DOHH2 (cell line): ENCODE data around the gene CTTNBP2NL.
A peak's percentile ranks its signal among the peaks of the same experiment; 100 is the strongest.
"Not testable (repeated sequence)": the region's sequence is repeated elsewhere in the genome, so short reads cannot be mapped to it uniquely, and the experiment has no call there.

Source experiments
- H3F3A ChIP-seq: fragments of 200-600 bp; sonication (generic), shearing (Covaris generic); 2 replicates; pipeline ENCODE4 v1.6.0; 2016; ENCODE audit warnings: antibody characterized with exemption, mild to moderate bottlenecking; ENCODE audit not compliant: control insufficient read depth, insufficient read depth
- H3K27ac ChIP-seq: fragments of 200-600 bp; sonication (generic); 2 replicates; pipeline ENCODE4 v1.5.1; 2014; ENCODE audit warnings: low read depth, mild to moderate bottlenecking, low read length, moderate library complexity
- H3K27me3 ChIP-seq: fragments of 200-600 bp; sonication (generic); 2 replicates; pipeline ENCODE4 v1.6.1; 2014; ENCODE audit warnings: mild to moderate bottlenecking, low read length, mixed read lengths; ENCODE audit not compliant: control insufficient read depth
- H3K36me3 ChIP-seq: fragments of 200-600 bp; sonication (generic); 2 replicates; pipeline ENCODE4 v1.6.1; 2014; ENCODE audit warnings: mild to moderate bottlenecking, low read length, moderate library complexity, mixed read lengths; ENCODE audit not compliant: control insufficient read depth
- H3K4me1 ChIP-seq: fragments of 200-600 bp; sonication (generic); 2 replicates; pipeline ENCODE4 v1.6.1; 2014; ENCODE audit warnings: mild to moderate bottlenecking, low read length, mixed read lengths; ENCODE audit not compliant: control insufficient read depth
- H3K4me2 ChIP-seq: fragments of 200-600 bp; sonication (generic); 2 replicates; pipeline ENCODE4 v1.6.0; 2014; ENCODE audit warnings: mild to moderate bottlenecking, low read length, moderate library complexity
- H3K4me3 ChIP-seq: fragments of 200-600 bp; sonication (generic); 2 replicates; pipeline ENCODE4 v1.5.1; 2014; ENCODE audit warnings: mild to moderate bottlenecking, low read length, mixed read lengths
- H3K79me2 ChIP-seq: fragments of 200-600 bp; sonication (generic); 2 replicates; pipeline ENCODE4 v1.6.1; 2014; ENCODE audit warnings: mild to moderate bottlenecking, low read length, mixed read lengths; ENCODE audit not compliant: control insufficient read depth
- H3K9me2 ChIP-seq: fragments of 200-600 bp; sonication (generic); replicated peaks from 2 replicates; pipeline ENCODE4 v1.6.1; 2014; ENCODE audit warnings: mild to moderate bottlenecking, low read length, mixed read lengths; ENCODE audit not compliant: control insufficient read depth
- H3K9me3 ChIP-seq: fragments of 200-600 bp; sonication (generic); 2 replicates; pipeline ENCODE4 v1.6.1; 2014; ENCODE audit warnings: antibody characterized with exemption, low read length, mixed read lengths; ENCODE audit not compliant: control insufficient read depth, insufficient read depth
- H4K20me1 ChIP-seq: fragments of 200-600 bp; sonication (generic); 2 replicates; pipeline ENCODE4 v1.6.0; 2014; ENCODE audit warnings: low read depth, mild to moderate bottlenecking, antibody characterized with exemption, low read length, moderate library complexity; ENCODE audit not compliant: control insufficient read depth, insufficient read depth
- EZH2phosphoT487 ChIP-seq: fragments of 200-600 bp; sonication (generic); IDR thresholded peaks from 2 replicates; pipeline ENCODE4 v1.6.1; 2017; ENCODE audit warnings: borderline replicate concordance, mild to moderate bottlenecking, antibody characterized with exemption, low read length, moderate library complexity, mixed read lengths
- TF ChIP-seq, protein P1 (sequence below): fragments of 200-600 bp; sonication (generic); IDR thresholded peaks from one replicate; pipeline ENCODE4 v1.5.1; 2014; ENCODE audit warnings: antibody characterized with exemption, mild to moderate bottlenecking, low read depth, low read length; ENCODE audit not compliant: poor library complexity, severe bottlenecking

CTTNBP2NL gene

DNA sequence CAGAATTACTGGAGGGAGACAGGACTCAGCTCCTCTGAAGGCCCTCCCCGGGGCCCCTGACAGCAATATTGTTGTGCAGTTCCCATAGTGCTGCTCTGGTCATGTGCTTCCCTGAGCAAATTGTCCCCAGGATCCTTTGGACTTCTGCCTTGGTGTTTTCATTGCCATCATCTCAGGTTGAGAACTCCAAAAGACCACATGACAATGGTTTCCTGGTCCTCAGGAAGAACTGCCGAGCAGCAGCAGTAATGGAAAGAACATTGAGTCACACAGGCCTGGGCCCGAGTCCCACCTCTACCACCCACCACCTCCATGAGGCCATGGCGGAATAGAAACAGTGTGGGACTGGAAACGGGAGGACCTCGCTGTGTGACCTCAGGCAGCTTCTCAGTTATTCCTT is 6.3 kb upstream of the CTTNBP2NL start:
- Histone ChIP-seq H3K4me2 (no peak overlapping the region), H3K27ac (no peak overlapping the region), H3K36me3 (no peaks in the 10 kb centered on the region), H3K9me3 (no peaks in the 10 kb centered on the region), H3K79me2 (no peaks in the 10 kb centered on the region), H3K4me1 (peaks cover 22% of the 10 kb centered on the region), H3K27me3 (peaks cover 13% of the 10 kb centered on the region; the same call in 1 of the 2 replicates), H4K20me1 (no peaks in the 10 kb centered on the region), H3F3A (peaks cover 8% of the 10 kb centered on the region), H3K9me2 (no peaks in the 10 kb centered on the region), H3K4me3 (no peak overlapping the region)
- TF ChIP-seq EZH2phosphoT487 = no peak
- TF ChIP-seq, protein P1, sequence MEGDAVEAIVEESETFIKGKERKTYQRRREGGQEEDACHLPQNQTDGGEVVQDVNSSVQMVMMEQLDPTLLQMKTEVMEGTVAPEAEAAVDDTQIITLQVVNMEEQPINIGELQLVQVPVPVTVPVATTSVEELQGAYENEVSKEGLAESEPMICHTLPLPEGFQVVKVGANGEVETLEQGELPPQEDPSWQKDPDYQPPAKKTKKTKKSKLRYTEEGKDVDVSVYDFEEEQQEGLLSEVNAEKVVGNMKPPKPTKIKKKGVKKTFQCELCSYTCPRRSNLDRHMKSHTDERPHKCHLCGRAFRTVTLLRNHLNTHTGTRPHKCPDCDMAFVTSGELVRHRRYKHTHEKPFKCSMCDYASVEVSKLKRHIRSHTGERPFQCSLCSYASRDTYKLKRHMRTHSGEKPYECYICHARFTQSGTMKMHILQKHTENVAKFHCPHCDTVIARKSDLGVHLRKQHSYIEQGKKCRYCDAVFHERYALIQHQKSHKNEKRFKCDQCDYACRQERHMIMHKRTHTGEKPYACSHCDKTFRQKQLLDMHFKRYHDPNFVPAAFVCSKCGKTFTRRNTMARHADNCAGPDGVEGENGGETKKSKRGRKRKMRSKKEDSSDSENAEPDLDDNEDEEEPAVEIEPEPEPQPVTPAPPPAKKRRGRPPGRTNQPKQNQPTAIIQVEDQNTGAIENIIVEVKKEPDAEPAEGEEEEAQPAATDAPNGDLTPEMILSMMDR = no peak

DNA sequence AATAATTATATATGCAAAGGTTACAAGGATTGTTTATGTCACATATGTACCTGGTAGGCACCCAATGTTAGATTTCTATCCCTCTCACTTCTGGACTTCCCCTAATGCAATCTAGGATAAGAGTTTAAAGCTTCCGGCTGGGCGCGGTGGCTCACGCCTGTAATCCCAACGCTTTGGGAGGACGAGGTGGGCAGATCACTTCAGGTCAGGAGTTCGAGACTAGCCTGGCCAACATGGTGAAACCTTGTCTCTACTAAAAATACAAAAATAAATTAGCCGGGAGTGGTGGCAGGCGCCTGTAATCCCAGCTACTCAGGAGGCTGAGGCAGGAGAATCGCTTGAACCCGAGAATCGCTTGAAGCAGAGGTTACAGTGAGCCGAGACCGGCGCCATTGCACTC is 5.7 kb upstream of the CTTNBP2NL start:
- Histone ChIP-seq H3K27me3 (peaks cover 11% of the 10 kb centered on the region; the same call in 1 of the 2 replicates), H3K4me1 (peaks cover 27% of the 10 kb centered on the region), H3F3A (peaks cover 11% of the 10 kb centered on the region), H3K4me3 (peak overlapping the region; percentile 69), H3K4me2 (peak overlapping the region; percentile 77)
- not testable (repeated sequence) for H3K27ac ChIP-seq, H3K9me2 ChIP-seq, H3K9me3 ChIP-seq, H3K36me3 ChIP-seq, H4K20me1 ChIP-seq, H3K79me2 ChIP-seq

DNA sequence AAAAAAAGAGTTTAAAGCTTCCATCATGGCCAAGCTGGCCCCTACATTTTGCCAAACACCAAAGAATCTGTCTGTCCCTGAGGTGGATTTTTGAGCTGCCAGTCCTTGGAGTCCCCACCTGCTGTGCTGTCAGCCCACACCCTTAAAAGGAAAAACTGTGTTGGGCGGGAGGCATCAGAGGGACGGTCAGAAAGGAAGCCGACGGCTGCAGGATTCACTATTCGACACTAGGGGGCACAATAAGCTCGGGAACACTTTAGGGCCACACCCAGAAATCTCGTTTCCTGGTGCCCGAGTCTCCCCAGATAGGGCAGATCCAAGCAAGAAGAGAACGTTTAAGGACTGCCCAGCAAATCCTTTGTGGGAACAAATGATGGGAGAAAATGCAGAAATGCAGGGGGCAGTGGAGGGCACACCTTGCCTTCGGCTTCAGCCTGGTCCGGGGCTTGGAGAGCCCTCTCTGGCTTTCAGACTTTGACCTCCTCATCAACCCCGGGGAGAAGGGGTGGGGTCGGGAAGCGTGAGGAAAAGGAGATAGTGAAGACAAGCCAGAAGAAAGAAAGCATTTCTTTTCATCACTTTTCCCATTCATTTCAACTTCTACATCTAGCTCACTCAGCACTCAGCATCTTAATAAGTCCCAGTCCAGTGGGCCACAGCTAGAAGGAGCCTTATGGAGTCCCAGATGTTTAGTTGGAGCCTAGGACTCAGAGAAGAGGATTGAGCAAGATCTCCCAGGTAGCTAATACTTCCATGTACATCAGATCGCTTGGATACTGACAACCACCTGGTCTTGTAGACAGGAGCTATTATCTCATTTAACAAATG is 5.0 kb upstream of the CTTNBP2NL start:
- H3K27me3 ChIP-seq = peaks cover 11% of the 10 kb centered on the region; the same call in 1 of the 2 replicates
- H3K36me3 ChIP-seq = no peaks in the 10 kb centered on the region
- H3K27ac ChIP-seq = no peak overlapping the region
- no peaks in the 10 kb centered on the region for H3K79me2 ChIP-seq
- H3F3A ChIP-seq = peaks cover 11% of the 10 kb centered on the region
- peak overlapping the region; percentile 69 for H3K4me3 ChIP-seq
- H4K20me1 ChIP-seq = no peaks in the 10 kb centered on the region
- no peaks in the 10 kb centered on the region for H3K9me3 ChIP-seq
- peaks cover 31% of the 10 kb centered on the region for H3K4me1 ChIP-seq
- TF ChIP-seq, protein P1 = peak; percentile 92
- no peak for TF ChIP-seq EZH2phosphoT487
- no peaks in the 10 kb centered on the region for H3K9me2 ChIP-seq
- H3K4me2 ChIP-seq = peak overlapping the region; percentile 77

DNA sequence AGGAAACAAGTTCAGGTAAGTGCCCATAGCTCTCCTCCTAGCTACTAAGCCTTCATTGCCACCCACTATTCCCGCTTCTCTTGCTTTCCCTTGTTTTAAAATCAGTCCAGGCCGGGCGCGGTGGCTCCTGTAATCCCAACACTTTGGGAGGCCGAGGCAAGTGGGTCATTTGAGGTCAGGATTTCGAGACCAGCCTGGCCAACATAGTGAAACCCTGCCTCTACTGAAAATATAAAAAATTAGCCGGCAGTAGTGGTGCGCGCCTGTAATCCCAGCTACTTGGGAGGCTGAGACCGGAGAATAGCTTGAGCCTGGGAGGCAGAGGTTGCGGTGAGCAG is 4.4 kb upstream of the CTTNBP2NL start:
- H3K27ac ChIP-seq = no peak overlapping the region
- peaks cover 11% of the 10 kb centered on the region; the same call in 1 of the 2 replicates for H3K27me3 ChIP-seq
- no peak overlapping the region; the same call in 1 of the 2 replicates for H3K4me2 ChIP-seq
- H3K4me1 ChIP-seq = peaks cover 32% of the 10 kb centered on the region
- H3K79me2 ChIP-seq = peaks cover 3% of the 10 kb centered on the region
- TF ChIP-seq EZH2phosphoT487 = no peak
- TF ChIP-seq, protein P1 = no peak
- peaks cover 11% of the 10 kb centered on the region for H3F3A ChIP-seq
- no peak overlapping the region for H3K4me3 ChIP-seq
- no peaks in the 10 kb centered on the region for H4K20me1 ChIP-seq
- H3K9me3 ChIP-seq = no peaks in the 10 kb centered on the region
- no peaks in the 10 kb centered on the region for H3K36me3 ChIP-seq
- H3K9me2 ChIP-seq = no peaks in the 10 kb centered on the region
